NCI-H748 (cell line): ENCODE results near the gene STEAP2.
"Not testable (repeated sequence)": the region's sequence is repeated elsewhere in the genome, so short reads cannot be mapped to it uniquely, and the experiment has no call there.

ENCODE experiments used
- DNase-seq: peaks from one replicate; lab custom pipeline; 2025; ENCODE audit not compliant: unreplicated experiment; lab: John Stamatoyannopoulos, UW

Gene STEAP2

GRCh38 chr7:90232430-90232829, 20.9 kb downstream of the STEAP2 start:
- no peak for DNase-seq

DNA sequence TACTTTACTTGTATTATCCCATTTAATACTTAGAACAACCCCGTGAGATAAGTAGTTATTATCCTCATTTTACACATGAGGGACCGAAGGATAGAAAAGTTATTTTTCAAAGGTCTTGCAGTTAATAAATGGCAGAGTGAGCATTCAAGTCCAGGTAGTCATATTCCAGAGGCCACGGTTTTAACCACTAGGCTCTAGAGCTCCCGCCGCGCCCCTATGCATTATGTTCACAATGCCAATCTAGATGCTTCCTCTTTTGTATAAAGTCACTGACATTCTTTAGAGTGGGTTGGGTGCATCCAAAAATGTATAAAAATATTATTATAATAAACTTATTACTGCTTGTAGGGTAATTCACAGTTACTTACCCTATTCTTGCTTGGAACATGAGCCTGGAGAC, 22.0 kb downstream of the STEAP2 start:
- DNase-seq, result no peak

- DNase-seq, result peak; percentile 6
Measured at GRCh38 chr7:90236721-90237289, 25.3 kb downstream of the STEAP2 start.

DNA sequence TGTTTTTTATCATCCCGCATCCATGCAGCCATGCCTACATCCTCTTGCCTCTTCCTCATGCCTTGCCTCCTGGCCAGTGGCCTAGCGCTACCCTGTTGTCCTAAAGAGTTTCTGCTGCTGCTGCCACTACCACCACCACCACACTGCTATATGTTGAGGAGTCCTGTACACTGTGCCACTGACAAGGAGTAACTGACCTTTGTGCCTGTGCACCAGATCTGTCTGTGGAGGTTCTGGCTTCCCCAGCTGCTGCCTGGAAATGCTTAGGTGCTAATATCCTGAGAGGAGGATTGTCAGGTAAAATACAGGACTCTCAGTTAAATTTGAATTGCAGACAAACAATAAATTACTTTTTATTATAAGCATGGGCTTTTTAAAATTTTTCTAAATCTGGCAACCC, 26.5 kb downstream of the STEAP2 start:
- no peak for DNase-seq

GRCh38 chr7:90238583-90238982, 27.0 kb downstream of the STEAP2 start:
- no peak for DNase-seq

GRCh38 chr7:90239050-90239449, 27.5 kb downstream of the STEAP2 start:
- DNase-seq, result no peak

- no peak for DNase-seq
Measured at GRCh38 chr7:90239625-90240228, 28.2 kb downstream of the STEAP2 start.

DNA sequence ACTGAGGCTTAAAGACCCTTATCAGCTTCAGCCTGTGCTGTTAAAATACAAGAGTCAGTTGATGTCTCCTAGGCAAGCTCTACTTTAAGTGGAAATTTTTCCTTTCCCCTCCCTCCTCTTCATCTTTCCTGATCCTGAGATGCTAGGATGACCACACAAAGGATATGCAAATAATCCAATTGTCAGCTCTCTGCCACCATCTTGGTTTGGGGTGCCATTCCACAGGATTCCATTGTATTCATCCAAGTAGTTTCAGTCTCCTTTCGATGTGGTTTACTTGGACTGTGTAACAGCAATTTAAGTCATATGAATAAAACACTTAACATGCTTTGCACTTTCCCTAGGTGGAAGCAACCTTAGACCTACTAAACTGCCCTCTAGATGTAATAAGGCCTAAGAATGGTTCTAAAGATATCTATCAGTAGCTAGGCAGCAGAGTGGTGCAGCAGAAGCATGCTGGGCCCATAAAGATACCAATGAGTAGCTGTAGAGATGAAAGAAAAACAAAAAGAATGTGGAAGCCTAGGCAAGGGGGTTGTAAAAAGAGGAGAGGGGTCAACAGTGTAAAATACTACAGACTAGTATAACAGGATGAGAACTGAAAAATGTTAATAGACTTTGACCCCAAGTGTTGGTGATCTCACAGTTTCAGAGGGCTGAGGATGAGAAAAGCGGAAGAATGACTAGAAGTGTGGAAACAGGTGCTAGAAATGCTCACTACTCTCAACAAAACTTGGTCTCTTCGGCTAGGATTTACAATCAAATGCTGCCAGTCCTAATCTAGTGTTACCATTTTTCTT, 31.0 kb downstream of the STEAP2 start:
- DNase-seq, result no peak

- no peak for DNase-seq
Measured at GRCh38 chr7:90243556-90243955, 32.0 kb downstream of the STEAP2 start.

DNA sequence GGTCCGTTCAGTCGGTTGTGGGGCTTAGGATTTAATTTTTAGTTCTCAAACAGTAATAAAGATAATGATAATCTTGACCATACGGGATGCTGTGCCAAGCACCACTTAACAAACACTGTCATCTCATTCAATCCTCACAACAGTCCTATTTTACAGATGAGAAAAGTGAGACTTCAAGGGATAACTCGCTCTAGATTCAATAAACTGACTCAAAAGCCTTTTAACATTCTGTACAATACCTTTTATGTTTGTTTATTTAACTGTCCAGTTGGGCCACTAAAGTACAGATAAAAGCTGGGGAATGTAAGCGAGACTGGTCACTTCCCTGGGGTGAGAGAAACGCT, 33.0 kb downstream of the STEAP2 start:
- no peak for DNase-seq

- DNase-seq, result peak; percentile 92
Measured at GRCh38 chr7:90244909-90245851, 33.6 kb downstream of the STEAP2 start, which contains the start of gene CFAP69. CFAP69 (plus strand) TSS chr7:90245174; CDS start chr7:90245425, 251 bp downstream.

DNA sequence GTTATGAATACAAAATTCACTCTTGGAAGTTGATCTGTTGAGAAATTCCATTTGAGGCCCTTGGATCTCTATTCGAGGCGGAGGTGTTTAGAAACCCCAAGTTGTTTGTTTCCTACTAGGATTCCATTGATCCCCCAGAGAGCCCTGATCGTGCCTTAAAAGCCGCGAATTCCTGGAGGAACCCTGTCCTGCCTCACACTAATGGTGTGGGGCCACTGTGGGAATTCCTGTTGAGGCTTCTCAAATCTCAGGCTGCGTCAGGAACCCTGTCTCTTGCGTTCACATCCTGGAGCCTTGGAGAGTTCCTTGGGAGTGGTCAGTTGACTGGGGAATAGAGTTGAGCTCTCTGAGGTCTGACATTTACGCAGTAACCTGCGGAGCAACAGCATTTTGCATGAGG, 34.6 kb downstream of the STEAP2 start:
- DNase-seq, result no peak

GRCh38 chr7:90248706-90249105, 37.2 kb downstream of the STEAP2 start:
- no peak for DNase-seq

- no peak for DNase-seq
Measured at GRCh38 chr7:90250601-90251303, 39.2 kb downstream of the STEAP2 start.

- DNase-seq, result no peak
Measured at GRCh38 chr7:90251304-90251635, 39.7 kb downstream of the STEAP2 start.

GRCh38 chr7:90256011-90256410, 44.5 kb downstream of the STEAP2 start:
- DNase-seq, result not testable (repeated sequence)

DNA sequence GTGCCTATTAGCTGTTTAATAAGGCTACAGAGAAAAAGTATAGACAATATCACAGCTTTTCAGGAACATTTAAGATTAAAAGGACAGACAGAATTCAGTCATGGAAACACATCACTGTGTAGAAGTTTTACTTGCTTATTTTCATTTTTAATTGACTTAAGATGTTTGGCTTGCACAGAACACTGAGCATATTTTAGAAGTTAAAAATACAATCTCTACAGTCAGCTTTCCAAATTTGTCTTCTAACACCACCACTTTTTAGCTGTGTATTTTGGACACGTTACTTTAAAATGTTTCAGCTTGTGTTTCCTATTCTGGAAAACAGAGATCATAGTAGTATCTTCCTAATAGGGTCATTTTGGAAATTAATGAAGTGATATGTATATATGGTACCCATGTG, 45.2 kb downstream of the STEAP2 start:
- DNase-seq, result no peak

GRCh38 chr7:90261441-90261840, 49.9 kb downstream of the STEAP2 start:
- DNase-seq, result no peak

GRCh38 chr7:90262438-90262837, 50.9 kb downstream of the STEAP2 start:
- peak; percentile 49 for DNase-seq

DNA sequence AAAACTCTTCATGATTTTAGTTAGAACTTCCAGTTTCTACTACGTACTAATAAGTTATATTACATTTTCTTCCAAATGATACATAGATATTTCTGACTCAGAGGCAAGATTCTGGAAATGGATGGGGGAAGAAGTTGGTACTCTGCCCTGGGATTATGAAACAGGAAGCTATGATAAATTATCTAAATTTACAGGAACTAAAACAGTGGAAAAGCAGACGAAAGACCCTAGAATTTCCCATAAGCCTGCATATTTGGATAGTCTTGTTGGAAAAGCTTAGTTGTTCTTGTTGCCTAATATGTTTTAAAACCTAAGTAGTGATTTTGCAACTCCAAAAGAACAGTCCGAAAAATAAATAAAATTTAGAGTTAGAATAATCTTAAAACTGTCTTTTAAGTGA, 55.3 kb downstream of the STEAP2 start:
- no peak for DNase-seq
